Posterior cingulate gyrus (tissue), 11 donors: ENCODE results near the gene MKNK2.
"Not testable (repeated sequence)": the region's sequence is repeated elsewhere in the genome, so short reads cannot be mapped to it uniquely, and the experiment has no call there.

ENCODE experiments used
- DNase-seq, 10 donors: peaks; one replicate each; pipeline versions ENCODE4 v3.0.0 to v3.0.0-alpha.2; 2020 to 2021; ENCODE audit warnings: mixed read lengths in 3 of 10
- intact Hi-C: fragments of 100-400 bp; cut with DNase I; formaldehyde crosslinking; loops from one replicate; pipeline ENCODE4 v1.15.1; 2023

Gene MKNK2

GRCh38 chr19:2003874-2004273, 47.2 kb downstream of the MKNK2 start:
- no peak for DNase-seq
- intact Hi-C loops = no loop called here

GRCh38 chr19:1999856-2000515, 51.1 kb downstream of the MKNK2 start:
- intact Hi-C loops = no loop called here

GRCh38 chr19:1998712-1999708, 52.0 kb downstream of the MKNK2 start:
- intact Hi-C loops = no loop called here
- no peak for DNase-seq

More at GRCh38 chr19:1999856-2000515, 51.1 kb downstream of the MKNK2 start:
- DNase-seq = no peak

- no peak for DNase-seq
- intact Hi-C loops = no loop called here
Observed at GRCh38 chr19:1997353-1998233, 53.5 kb downstream of the MKNK2 start.

GRCh38 chr19:1992759-1993260, 58.2 kb downstream of the MKNK2 start:
- DNase-seq = no peak
- intact Hi-C loops = no loop called here

- intact Hi-C loops = no loop called here
- no peak for DNase-seq
Observed at GRCh38 chr19:1991018-1991913, 59.8 kb downstream of the MKNK2 start.

GRCh38 chr19:1990230-1991017, 60.6 kb downstream of the MKNK2 start:
- intact Hi-C loops = no loop called here

GRCh38 chr19:1989513-1990229, 61.4 kb downstream of the MKNK2 start:
- intact Hi-C loops = no loop called here
- DNase-seq = no peak

More at GRCh38 chr19:1990230-1991017, 60.6 kb downstream of the MKNK2 start:
- DNase-seq = no peak

GRCh38 chr19:1988464-1988863, 62.6 kb downstream of the MKNK2 start:
- intact Hi-C loops, DNase-seq: not testable (repeated sequence)
